H1 (cell line): ENCODE measurements around the gene CNRIP1. TPM values are rescaled to one million over a fixed set of nuclear protein-coding genes. Genes with fewer than 3 reads are reported as not detected.

ENCODE experiments used
- CTCF ChIA-PET: fragments of 300-600 bp; sonication (Branson Sonifier 250); formaldehyde crosslinking; loops from one replicate; lab custom pipeline; 2021; ENCODE audit not compliant: partially characterized antibody; lab: Charles Lee
- POLR2A ChIA-PET: fragments of 300-600 bp; sonication (Branson Sonifier 250); formaldehyde crosslinking; loops from one replicate; lab custom pipeline; 2021; ENCODE audit warnings: inconsistent platforms; ENCODE audit not compliant: partially characterized antibody; lab: Charles Lee
- DNase-seq, 2 experiments: peaks; one replicate each; pipeline versions ENCODE4 v3.0.0 to v3.0.0-alpha.2; 2010 to 2022; ENCODE audit warnings: low spot score in 2 of 2, low read depth in 1 of 2, mixed read lengths in 1 of 2
- FAIRE-seq: peaks from 2 replicates; lab custom pipeline; 2011; peaks lifted over from hg19 to GRCh38; lab: Jason Lieb, UNC
- H2AFZ ChIP-seq: 2 replicates; pipeline ENCODE4 v1.8.1; 2012; ENCODE audit warnings: low read length, inconsistent platforms
- H2AK5ac ChIP-seq: 2 replicates; pipeline ENCODE4 v1.6.1; 2013; ENCODE audit warnings: low read depth, low read length
- H2BK120ac ChIP-seq: replicated peaks from 2 replicates; pipeline ENCODE3; 2013; ENCODE audit warnings: low read depth, low read length, inconsistent platforms
- H2BK12ac ChIP-seq: 2 replicates; pipeline ENCODE4 v1.6.1; 2013; ENCODE audit warnings: low read depth, low read length
- H2BK15ac ChIP-seq: 2 replicates; pipeline ENCODE4 v1.6.1; 2013; ENCODE audit warnings: low read length
- H2BK20ac ChIP-seq: 2 replicates; pipeline ENCODE4 v1.6.1; 2013; ENCODE audit warnings: low read length
- H2BK5ac ChIP-seq: 2 replicates; pipeline ENCODE4 v1.6.1; 2013; ENCODE audit warnings: low read depth, low read length
- H3K14ac ChIP-seq: 2 replicates; pipeline ENCODE4 v1.6.1; 2013; ENCODE audit warnings: inconsistent platforms; ENCODE audit not compliant: insufficient read length
- H3K18ac ChIP-seq: 2 replicates; pipeline ENCODE4 v1.6.1; 2013; ENCODE audit warnings: low read length; ENCODE audit errors: extremely low read depth
- H3K23ac ChIP-seq: 2 replicates; pipeline ENCODE4 v1.6.1; 2013; ENCODE audit warnings: inconsistent platforms; ENCODE audit not compliant: insufficient read length
- H3K23me2 ChIP-seq: 2 replicates; pipeline ENCODE4 v1.6.1; 2013; ENCODE audit warnings: low read depth, low read length
- H3K27ac ChIP-seq: 2 replicates; pipeline ENCODE4 v1.6.1; 2011; ENCODE audit warnings: low read depth, low read length, inconsistent platforms
- H3K27me3 ChIP-seq, 4 experiments: replicated peaks in 1 of 4; 1 replicate in 1 of 4; 2 replicates in 3 of 4; pipeline versions ENCODE4 v1.6.1 to v1.8.1; 2011 to 2013; ENCODE audit warnings: low read length in 3 of 4, mild to moderate bottlenecking in 3 of 4, inconsistent platforms in 2 of 4, mixed read lengths in 2 of 4, moderate library complexity in 1 of 4; ENCODE audit not compliant: control insufficient read depth in 3 of 4, insufficient read depth in 3 of 4; ENCODE audit errors: extremely low read depth in 1 of 4
- H3K36me3 ChIP-seq, 4 experiments: 2 replicates each; pipeline versions ENCODE4 v1.6.1 to v1.8.1; 2011 to 2013; ENCODE audit warnings: mild to moderate bottlenecking in 4 of 4, low read length in 3 of 4, moderate library complexity in 2 of 4, control low read depth in 1 of 4, inconsistent platforms in 1 of 4; ENCODE audit not compliant: insufficient read depth in 4 of 4, control insufficient read depth in 2 of 4
- H3K4ac ChIP-seq: replicated peaks from 2 replicates; pipeline ENCODE3; 2013; ENCODE audit warnings: low read length, low read depth, mixed read lengths, inconsistent platforms; ENCODE audit not compliant: insufficient read length
- H3K4me1 ChIP-seq, 4 experiments: replicated peaks in 1 of 4; 1 replicate in 1 of 4; 2 replicates in 3 of 4; pipeline versions ENCODE4 v1.6.1 to v1.8.1; 2011 to 2013; ENCODE audit warnings: low read length in 3 of 4, inconsistent platforms in 2 of 4, mixed read lengths in 1 of 4; ENCODE audit not compliant: insufficient read depth in 4 of 4, control insufficient read depth in 3 of 4
- H3K4me2 ChIP-seq, 2 experiments: 2 replicates each; pipeline versions ENCODE4 v1.6.1 to v1.8.1; 2011 to 2013; ENCODE audit warnings: low read depth in 2 of 2, low read length in 2 of 2, control low read depth in 1 of 2, inconsistent platforms in 1 of 2, mild to moderate bottlenecking in 1 of 2; ENCODE audit not compliant: insufficient read depth in 1 of 2
- H3K4me3 ChIP-seq, 4 experiments: fragments of 200-600, 300-600 bp in 1 of 4; sonication (generic), shearing (Covaris generic), sonication (Bioruptor Twin) in 1 of 4; 2 replicates each; pipeline versions ENCODE4 v1.5.1 to v1.8.1; 2011 to 2016; ENCODE audit warnings: low read length in 4 of 4, low read depth in 3 of 4, control low read depth in 2 of 4, inconsistent platforms in 2 of 4, mild to moderate bottlenecking in 2 of 4, mixed read lengths in 1 of 4, moderate library complexity in 1 of 4; ENCODE audit not compliant: insufficient read depth in 2 of 4; ENCODE audit errors: extremely low read depth in 1 of 4
- H3K56ac ChIP-seq: replicated peaks from 2 replicates; pipeline ENCODE3; 2013; ENCODE audit warnings: low read depth, mild to moderate bottlenecking, mixed read lengths, low read length, inconsistent platforms; ENCODE audit not compliant: insufficient read length
- H3K79me1 ChIP-seq: 2 replicates; pipeline ENCODE4 v1.6.1; 2013; ENCODE audit warnings: low read depth, low read length, control low read depth
- H3K79me2 ChIP-seq, 2 experiments: 2 replicates each; pipeline versions ENCODE4 v1.6.1 to v1.8.1; 2012 to 2013; ENCODE audit warnings: low read length in 2 of 2, mild to moderate bottlenecking in 2 of 2, inconsistent platforms in 1 of 2; ENCODE audit not compliant: insufficient read depth in 2 of 2, control insufficient read depth in 1 of 2
- H3K9ac ChIP-seq, 4 experiments: replicated peaks in 1 of 4; 1 replicate in 1 of 4; 2 replicates in 3 of 4; pipeline versions ENCODE4 v1.6.1 to v1.8.1; 2011 to 2013; ENCODE audit warnings: low read depth in 3 of 4, low read length in 3 of 4, control low read depth in 2 of 4, mild to moderate bottlenecking in 2 of 4, moderate library complexity in 2 of 4, inconsistent platforms in 1 of 4; ENCODE audit errors: extremely low read depth in 1 of 4
- H3K9me3 ChIP-seq, 2 experiments: 2 replicates each; pipeline versions ENCODE4 v1.6.1 to v1.8.1; 2012 to 2013; ENCODE audit warnings: mild to moderate bottlenecking in 2 of 2, moderate library complexity in 2 of 2, control low read depth in 1 of 2, inconsistent platforms in 1 of 2, low read depth in 1 of 2, low read length in 1 of 2, mixed read lengths in 1 of 2; ENCODE audit not compliant: insufficient read depth in 2 of 2
- H4K20me1 ChIP-seq, 2 experiments: replicated peaks in 1 of 2; 2 replicates each; pipeline versions ENCODE3 to v1.8.1; 2011 to 2013; ENCODE audit warnings: inconsistent platforms in 2 of 2, low read length in 2 of 2, mild to moderate bottlenecking in 1 of 2; ENCODE audit not compliant: insufficient read depth in 2 of 2, control insufficient read depth in 1 of 2
- H4K5ac ChIP-seq: 2 replicates; pipeline ENCODE4 v1.6.1; 2013; ENCODE audit warnings: low read length, low read depth, mixed read lengths, inconsistent platforms; ENCODE audit not compliant: insufficient read length
- H4K8ac ChIP-seq: 2 replicates; pipeline ENCODE4 v1.8.0; 2013; ENCODE audit warnings: mild to moderate bottlenecking, moderate library complexity, low read length, inconsistent platforms; ENCODE audit not compliant: insufficient read depth; ENCODE audit errors: extremely low read depth
- H4K91ac ChIP-seq: replicated peaks from 2 replicates; pipeline ENCODE3; 2013; ENCODE audit warnings: low read length, mixed read lengths, inconsistent platforms; ENCODE audit not compliant: insufficient read length
- CBX5 ChIP-seq: fragments of 300-800, 300-1000 bp; sonication (generic); IDR thresholded peaks from 2 replicates; pipeline ENCODE4 v1.7.1; 2016; ENCODE audit warnings: antibody characterized with exemption, low read length, low read depth
- POLR2AphosphoS5 ChIP-seq: IDR thresholded peaks from 2 replicates; pipeline ENCODE4 v1.6.1; 2011; ENCODE audit warnings: low read depth, low read length
- RNF2 ChIP-seq: fragments of 200-900, 300-1000 bp; sonication (generic); IDR thresholded peaks from 2 replicates; pipeline ENCODE4 v1.7.1; 2016; ENCODE audit warnings: borderline replicate concordance, low read depth, mild to moderate bottlenecking, antibody characterized with exemption, low read length; ENCODE audit not compliant: poor library complexity, severe bottlenecking; ENCODE audit errors: missing control alignments
- SUZ12 ChIP-seq: fragments of 200-600 bp; sonication (generic); IDR thresholded peaks from 2 replicates; pipeline ENCODE4 v1.6.1; 2012; ENCODE audit warnings: mild to moderate bottlenecking, inconsistent platforms, low read length, moderate library complexity, mixed read lengths
- TBP ChIP-seq: IDR thresholded peaks from 2 replicates; pipeline ENCODE4 v1.6.1; 2011; ENCODE audit warnings: low read depth, low read length, improper control_type of control experiment
- ZNF274 ChIP-seq: IDR thresholded peaks from 2 replicates; pipeline ENCODE4 v1.7.0; 2012; ENCODE audit warnings: low read length, borderline replicate concordance; ENCODE audit errors: extremely low read depth
- WGBS, 2 experiments: shearing (Covaris generic) in 1 of 2; methylation state at CpG; one replicate each; pipeline versions ENCODE4 v1.1.6 to v1.1.7; 2013 to 2015; ENCODE audit warnings: low lambda C conversion rate in 2 of 2, mixed read lengths in 2 of 2, inconsistent platforms in 1 of 2, low coverage in 1 of 2, missing lambda C conversion rate in 1 of 2; ENCODE audit not compliant: insufficient replicate concordance in 2 of 2, insufficient coverage in 1 of 2, insufficient read length in 1 of 2; ENCODE audit errors: extremely low coverage in 1 of 2, missing lambda C conversion rate in 1 of 2; 5-methylcytosine and 5-hydroxymethylcytosine counted together
- polyA plus RNA-seq, 7 experiments: library from polyadenylated mRNA; depleted of rRNA in 3 of 7; stranded (reverse) in 5 of 7; unstranded in 2 of 7; fragments of >200 nt in 5 of 7; fragments of 200-250 nt in 2 of 7; gene quantifications; 1 replicate in 5 of 7; 2 replicates in 1 of 7; 4 replicates in 1 of 7; pipeline versions ENCODE4 v1.2.1 to v1.2.3, GENCODE V29; 2011 to 2013; ENCODE audit warnings: missing spikeins in 2 of 7, mixed read lengths in 2 of 7
- total RNA-seq: library from RNA; stranded (reverse); fragmentation: NEBNext Ultra II Directional; extraction: Animal tissue kit (Norgen Biotek cat#: 25700); gene quantifications from 2 replicates; pipeline ENCODE4 v1.2.1, GENCODE V29; 2021
- TF ChIP-seq, protein P1 (sequence below): IDR thresholded peaks from 2 replicates; pipeline ENCODE4 v1.6.1; 2012; ENCODE audit warnings: low read length, inconsistent platforms

The CNRIP1 gene
- total and polyA plus RNA-seq, 2 of the 8 experiments (the other 6 are each of a cell fraction or from before 2014, with no cell fraction given) = 4.6 to 7.0 TPM

DNA sequence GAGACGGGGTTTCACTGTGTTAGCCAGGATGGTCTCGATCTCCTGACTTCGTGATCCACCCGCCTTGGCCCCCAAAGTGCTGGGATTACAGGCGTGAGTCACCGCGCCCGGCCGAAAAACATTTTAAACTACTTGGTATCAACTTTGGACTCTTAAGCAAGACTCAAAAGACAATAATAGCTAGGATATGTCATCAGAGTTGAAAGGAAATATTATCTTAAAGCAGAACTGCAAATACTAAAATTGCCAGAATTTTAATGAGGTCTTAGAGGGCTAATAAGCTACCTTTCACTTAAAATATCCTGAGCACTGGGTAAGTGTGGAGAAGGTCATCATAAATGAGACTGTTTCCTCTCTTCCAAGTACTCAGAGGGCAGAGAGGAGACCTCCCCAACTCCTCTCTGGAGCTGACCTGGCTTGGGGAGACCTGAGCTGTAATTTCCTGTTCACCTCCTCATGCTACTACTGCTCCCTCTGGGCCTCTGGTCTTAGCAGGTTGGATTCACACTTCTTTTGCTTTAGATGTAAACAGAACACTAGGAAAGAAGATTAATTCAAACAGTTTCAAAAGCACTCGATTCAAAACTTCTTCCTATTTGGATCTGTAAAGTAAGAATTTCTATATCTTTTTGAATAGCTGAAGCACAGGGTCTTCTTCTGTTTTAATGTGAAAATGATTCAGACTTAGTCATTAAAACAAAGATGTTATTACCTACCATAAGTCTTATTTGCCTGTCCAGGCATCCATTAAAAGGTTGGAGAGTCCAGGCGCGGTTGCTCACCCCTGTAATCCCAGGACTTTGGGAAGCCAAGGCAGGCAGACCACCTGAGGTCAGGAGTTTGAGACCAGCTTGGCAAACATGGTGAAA is 16.5 kb downstream of the CNRIP1 start:
- H2BK12ac ChIP-seq = no peak overlapping the region
- POLR2A ChIA-PET = no interaction called here
- TF ChIP-seq CBX5 (no peak), RNF2 (no peak), POLR2AphosphoS5 (no peak), ZNF274 (no peak), SUZ12 (no peak), TBP (no peak)
- TF ChIP-seq, protein P1, sequence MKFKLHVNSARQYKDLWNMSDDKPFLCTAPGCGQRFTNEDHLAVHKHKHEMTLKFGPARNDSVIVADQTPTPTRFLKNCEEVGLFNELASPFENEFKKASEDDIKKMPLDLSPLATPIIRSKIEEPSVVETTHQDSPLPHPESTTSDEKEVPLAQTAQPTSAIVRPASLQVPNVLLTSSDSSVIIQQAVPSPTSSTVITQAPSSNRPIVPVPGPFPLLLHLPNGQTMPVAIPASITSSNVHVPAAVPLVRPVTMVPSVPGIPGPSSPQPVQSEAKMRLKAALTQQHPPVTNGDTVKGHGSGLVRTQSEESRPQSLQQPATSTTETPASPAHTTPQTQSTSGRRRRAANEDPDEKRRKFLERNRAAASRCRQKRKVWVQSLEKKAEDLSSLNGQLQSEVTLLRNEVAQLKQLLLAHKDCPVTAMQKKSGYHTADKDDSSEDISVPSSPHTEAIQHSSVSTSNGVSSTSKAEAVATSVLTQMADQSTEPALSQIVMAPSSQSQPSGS = no peak

More for the DNA sequence above, 16.5 kb downstream of the CNRIP1 start:
- no peaks in the 10 kb centered on the region for H3K36me3 ChIP-seq
- no peak overlapping the region for H4K8ac ChIP-seq
- no peak overlapping the region for H4K5ac ChIP-seq
- H3K27ac ChIP-seq = no peak overlapping the region
- H2BK15ac ChIP-seq = no peak overlapping the region
- H3K27me3 ChIP-seq = no peaks in the 10 kb centered on the region
- no peaks in the 10 kb centered on the region for H3K9me3 ChIP-seq
- CTCF ChIA-PET = interaction anchor here (0.5 to 5.1 kb wide), 9 partner anchors 10 to 397 kb away, joined by 3 to 43 read pairs (median 3); no protein-coding TSS in a partner anchor
- no peak overlapping the region for H3K9ac ChIP-seq
- no peaks in the 10 kb centered on the region for H3K79me1 ChIP-seq
- H4K91ac ChIP-seq = no peak overlapping the region
- FAIRE-seq (no peak), DNase-seq (no peak)
- H2BK5ac ChIP-seq = no peak overlapping the region
- H3K4me3 ChIP-seq = no peak overlapping the region
- 95% methylated on average over 11 of the region's 12 CpGs; no CpG with 5 or more reads in 1 of the 2 experiments for WGBS, 2 experiments
- H3K14ac ChIP-seq = no peak overlapping the region
- no peak overlapping the region for H2AFZ ChIP-seq
- H3K4ac ChIP-seq = no peak overlapping the region
- no peaks in the 10 kb centered on the region for H3K4me1 ChIP-seq
- H3K23me2 ChIP-seq = no peaks in the 10 kb centered on the region
- H3K23ac ChIP-seq = no peak overlapping the region
- H3K18ac ChIP-seq = no peak overlapping the region
- no peak overlapping the region for H3K4me2 ChIP-seq
- no peak overlapping the region for H3K56ac ChIP-seq
- H2BK120ac ChIP-seq = no peak overlapping the region
- no peaks in the 10 kb centered on the region for H3K79me2 ChIP-seq
- no peaks in the 10 kb centered on the region for H4K20me1 ChIP-seq
- H2AK5ac ChIP-seq = no peak overlapping the region
- H2BK20ac ChIP-seq = no peak overlapping the region
